DMS79 treated with DMSO at 0.1 percent for 48 hours (cell line): ENCODE data around the gene PTDSS2.
"Not testable (repeated sequence)": the region's sequence is repeated elsewhere in the genome, so short reads cannot be mapped to it uniquely, and the experiment has no call there.

ENCODE experiments used
- DNase-seq: peaks from one replicate; lab custom pipeline; 2025; lab: John Stamatoyannopoulos, UW

The PTDSS2 gene

DNA sequence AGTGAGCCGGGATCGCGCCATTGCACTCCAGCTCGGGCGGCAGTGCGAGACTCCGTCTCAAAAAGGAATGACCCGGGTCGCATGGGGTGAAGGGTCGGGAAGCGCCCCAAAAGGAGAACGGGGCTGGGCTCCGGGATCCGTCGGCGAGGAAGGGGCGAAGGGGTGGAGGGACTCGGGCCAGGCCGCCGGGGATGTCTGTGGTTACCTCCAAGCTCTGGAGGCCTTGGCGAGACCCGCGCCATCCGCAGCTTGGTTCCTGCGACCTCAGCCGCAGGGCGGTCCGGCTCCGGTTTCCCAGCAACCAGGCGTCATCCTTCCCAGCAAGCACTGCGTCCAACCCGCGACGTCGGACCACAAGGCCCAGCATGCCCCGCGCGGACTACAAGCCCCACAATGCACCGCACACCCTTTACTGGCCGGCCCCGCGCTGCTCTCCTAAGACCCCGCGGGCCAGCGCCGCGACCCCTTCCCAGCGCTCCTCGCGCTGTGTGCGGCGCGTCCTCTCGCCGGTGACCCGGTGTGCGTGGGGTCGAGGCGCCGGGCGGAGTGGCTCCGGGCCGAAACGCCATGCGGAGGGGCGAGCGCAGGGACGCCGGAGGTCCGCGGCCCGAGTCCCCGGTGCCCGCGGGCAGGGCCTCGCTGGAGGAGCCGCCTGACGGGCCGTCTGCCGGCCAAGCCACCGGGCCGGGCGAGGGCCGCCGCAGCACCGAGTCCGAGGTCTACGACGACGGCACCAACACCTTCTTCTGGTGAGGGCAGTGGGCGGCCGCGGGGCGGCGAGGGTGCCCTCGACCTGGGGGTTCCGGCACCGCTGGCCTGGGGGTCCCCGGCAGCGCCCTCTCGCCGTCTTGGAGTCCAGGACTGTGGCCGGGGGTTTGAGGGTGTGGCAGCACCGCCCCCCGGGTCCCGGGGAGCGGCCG is at the start of gene PTDSS2:
PTDSS2 (plus strand) TSS at position 391 of the 920 bp plus-strand sequence; CDS start at position 568, 177 bp downstream.
- DNase-seq, result peak; percentile 74

DNA sequence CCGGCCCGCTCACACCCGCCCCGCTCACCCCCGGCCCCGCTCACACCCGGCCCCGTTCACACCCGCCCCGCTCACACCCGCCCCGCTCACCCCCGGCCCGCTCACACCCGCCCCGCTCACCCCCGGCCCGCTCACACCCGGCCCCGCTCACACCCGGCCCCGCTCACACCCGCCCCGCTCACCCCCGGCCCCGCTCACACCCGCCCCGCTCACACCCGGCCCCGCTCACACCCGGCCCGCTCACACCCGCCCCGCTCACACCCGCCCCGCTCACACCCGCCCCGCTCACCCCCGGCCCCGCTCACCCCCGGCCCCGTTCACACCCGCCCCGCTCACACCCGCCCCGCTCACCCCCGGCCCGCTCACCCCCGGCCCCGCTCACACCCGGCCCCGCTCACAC is 48.9 kb upstream of the PTDSS2 start:
- DNase-seq, result not testable (repeated sequence)

DNA sequence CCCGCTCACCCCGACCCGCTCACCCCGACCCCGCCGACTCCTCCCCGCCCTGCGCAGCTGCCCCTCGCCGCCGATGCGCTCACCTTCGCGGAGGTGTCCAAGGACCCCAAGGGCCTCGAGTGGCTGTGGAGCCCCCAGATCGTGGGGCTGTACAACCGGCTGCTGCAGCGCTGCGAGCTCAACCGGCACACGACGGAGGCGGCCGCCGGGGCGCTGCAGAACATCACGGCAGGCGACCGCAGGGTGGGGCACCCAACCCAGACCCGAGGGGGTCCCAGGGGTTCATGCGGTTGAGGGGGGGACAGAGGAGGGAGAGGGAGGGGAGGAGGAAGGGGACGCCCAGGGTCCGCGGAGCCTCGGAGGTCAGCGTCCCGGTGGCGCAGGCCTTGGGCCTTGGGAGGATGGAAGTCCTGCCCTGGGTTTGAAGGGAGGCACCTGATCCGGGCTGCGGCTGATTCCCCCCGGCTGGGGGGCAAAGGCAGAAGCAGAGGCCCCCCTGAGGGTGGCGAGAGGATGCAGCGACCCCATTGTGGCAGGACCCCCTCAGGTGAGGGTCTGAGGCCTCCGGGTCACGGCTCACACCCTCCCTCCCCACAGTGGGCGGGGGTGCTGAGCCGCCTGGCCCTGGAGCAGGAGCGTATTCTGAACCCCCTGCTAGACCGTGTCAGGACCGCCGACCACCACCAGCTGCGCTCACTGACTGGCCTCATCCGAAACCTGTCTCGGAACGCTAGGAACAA is 46.9 kb upstream of the PTDSS2 start:
- no peak for DNase-seq

DNA sequence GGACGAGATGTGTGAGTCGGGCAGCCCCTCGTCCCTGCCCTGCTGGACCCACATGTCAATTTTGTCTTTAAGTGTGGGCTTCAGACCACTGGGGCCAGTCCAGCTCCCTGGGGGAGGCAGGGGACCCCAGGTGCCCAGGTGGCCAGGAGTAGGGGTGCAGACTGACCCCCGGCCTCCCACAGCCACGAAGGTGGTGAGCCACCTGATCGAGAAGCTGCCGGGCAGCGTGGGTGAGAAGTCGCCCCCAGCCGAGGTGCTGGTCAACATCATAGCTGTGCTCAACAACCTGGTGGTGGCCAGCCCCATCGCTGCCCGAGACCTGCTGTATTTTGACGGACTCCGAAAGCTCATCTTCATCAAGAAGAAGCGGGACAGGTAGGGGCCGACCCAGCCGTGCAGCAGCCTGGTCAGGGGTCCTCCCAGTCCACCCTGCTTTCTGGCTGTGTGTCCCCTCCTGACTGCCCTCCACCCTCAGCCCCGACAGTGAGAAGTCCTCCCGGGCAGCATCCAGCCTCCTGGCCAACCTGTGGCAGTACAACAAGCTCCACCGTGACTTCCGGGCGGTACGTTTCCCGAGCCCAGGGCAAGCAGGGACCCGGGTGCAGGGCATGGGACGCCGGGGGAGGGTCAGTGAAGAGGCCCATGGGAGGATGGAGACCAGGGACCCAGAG is 46.2 kb upstream of the PTDSS2 start:
- no peak for DNase-seq

DNA sequence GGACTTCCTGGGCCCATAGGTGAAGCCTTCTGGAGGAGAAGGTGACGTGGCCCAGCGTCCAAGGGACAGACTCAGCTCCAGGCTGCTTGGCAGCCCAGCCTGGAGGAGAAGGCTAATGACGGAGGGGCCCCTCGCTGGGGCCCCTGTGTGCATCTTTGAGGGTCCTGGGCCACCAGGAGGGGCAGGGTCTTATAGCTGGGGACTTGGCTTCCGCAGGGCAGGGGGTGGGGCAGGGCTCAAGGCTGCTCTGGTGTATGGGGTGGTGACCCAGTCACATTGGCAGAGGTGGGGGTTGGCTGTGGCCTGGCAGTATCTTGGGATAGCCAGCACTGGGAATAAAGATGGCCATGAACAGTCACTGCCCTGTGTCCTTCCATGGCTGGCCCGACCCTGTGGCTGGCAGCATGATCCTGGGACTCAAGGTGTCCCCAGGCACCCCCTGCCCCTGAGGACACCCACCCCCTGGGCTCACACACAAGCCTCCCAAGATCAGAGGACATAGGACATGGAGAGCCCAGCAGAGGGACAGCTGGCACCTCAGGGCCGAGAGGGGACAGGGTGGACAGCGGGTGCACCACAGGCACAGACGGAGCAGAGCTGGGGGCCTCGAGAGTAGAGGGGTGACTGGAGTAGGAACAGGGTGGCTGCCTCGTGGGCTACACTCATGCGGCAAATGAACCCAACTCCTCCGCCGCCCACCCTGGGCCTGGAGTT is 45.4 kb upstream of the PTDSS2 start:
- DNase-seq, result no peak

DNA sequence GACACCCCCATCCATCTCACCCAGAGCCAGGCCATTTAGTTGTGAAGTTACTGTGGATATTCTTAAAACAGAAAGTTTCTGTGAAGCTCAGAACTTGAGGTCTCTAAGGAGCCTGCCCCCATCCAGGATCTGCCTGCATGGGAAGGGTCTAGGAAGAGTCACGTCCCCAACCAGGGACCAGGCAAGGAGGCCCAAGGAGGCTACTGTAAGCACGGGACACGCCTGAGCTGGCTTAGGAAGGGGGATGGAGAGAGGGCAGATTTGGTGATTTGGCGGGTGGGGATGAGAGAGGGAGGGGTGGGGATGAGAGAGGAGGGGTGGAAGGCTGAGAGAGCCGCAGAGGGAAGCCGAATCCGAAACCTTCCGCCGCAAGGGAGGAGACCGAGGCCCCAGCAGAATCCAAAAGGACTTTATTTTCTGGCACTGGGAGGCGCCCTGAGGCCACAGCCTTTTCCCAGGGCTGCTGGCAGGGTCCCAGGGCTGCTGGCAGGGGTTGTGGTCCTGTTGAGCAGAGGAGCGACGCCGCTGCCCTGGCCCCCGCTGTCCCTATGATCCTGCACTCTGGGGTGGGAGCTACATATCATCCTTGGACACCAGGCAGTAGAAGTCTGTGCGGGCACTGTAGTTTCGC is 44.6 kb upstream of the PTDSS2 start:
- DNase-seq, result no peak

DNA sequence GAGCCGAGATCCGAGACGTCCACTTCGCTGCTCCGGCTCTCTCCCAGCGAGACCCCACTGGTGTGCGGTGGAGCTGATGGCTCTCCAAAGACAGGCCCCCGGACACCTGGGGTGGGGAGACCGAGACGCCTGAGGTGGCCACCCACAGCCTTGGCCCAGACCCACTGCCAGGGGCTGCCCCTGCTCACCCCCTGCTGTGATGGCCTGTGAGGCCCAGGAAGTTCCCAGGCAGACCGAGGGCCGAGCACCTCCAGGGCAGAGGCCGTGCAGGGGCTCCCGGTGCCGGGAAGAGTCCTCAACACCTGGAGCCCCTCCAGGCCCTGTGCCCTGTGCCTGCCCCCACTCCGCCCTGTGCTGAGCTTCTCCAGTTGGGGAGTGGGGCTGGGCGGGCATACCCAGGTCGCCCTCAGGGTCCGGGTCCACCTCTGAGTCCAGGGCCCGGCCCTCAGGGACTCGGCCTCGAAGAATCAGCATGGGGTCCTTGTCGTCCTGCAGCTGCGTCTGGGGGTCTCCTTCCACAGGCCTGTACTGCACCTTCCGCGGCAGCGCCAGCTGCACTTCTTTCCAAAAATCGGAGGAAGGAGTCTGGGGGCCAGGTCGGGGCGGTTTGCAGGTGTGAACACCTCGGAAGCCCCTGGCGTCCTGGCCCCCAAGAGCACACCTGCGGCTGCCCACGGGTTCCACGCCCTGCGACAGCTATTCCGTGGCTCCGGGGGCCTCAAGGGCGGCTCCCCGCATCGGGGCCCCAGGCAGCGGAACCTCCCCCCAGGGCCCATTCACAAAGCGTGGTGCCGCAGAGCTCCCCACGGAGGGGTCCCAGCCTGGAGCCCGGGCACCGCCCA is 43.9 kb upstream of the PTDSS2 start:
- DNase-seq, result no peak

DNA sequence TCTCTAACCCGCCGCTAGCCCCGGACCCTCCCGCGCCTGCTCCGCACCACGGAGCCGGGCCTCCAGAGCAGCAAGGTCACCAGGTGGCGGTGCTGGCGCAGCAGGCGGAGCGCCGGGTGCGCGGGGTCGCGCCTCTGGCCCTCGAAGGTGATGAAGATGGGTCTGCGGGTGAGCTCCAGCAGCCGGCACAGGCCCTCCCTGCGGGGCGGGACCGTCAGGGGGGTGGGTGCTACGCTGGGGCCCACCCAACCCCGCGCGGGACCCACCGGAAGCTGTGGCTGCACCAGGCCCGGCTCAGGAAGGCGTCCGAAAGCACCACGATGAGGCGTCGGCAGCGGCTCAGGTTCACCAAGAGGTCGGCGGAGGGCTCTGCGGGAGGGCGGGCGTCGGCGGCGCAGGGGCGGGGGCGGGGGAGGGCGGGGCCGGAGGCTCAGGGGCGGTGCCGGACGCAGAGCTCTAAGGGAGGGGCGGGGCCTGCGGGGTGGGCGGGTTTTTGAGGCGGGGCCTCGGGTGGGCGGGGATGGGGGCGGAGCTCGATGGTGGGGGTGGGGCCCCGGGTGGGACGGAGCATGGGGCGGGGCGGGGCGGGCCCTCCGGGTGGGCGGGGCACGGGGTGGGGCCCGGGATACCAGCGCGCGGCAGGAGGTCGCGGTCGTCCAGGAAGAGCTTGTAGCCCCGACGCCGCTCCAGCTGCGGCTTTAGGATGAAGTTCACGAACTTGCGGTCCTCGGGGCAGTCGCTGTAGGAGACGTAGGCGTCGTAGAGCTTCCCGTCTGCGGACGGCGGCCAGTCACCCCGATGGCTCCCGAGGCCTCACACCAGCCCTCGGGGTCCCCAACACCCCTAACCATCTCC is 43.1 kb upstream of the PTDSS2 start:
- no peak for DNase-seq

DNA sequence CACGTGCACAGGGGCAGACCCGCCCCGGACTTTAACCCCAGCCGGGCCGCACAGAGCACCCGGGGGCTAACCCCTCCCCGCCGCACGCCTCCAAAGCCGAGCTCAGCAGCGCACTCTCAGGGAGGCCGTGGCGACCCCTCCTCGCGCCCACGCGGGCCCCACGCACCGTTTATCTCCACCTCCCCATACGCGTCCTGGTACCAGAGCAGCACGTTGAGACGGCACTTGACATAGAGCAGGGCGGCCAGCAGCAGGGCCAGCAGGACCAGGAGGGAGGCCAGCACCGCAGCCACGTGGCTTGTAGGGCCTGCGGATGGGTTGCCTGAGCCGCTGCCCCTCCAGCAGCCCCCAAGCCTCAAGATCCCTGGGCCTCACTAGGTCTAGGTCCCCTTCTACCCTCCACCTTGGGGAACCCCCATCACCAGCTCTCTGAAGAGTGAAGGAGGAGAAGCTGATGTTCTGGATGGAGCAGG is 42.4 kb upstream of the PTDSS2 start:
- DNase-seq, result no peak

DNA sequence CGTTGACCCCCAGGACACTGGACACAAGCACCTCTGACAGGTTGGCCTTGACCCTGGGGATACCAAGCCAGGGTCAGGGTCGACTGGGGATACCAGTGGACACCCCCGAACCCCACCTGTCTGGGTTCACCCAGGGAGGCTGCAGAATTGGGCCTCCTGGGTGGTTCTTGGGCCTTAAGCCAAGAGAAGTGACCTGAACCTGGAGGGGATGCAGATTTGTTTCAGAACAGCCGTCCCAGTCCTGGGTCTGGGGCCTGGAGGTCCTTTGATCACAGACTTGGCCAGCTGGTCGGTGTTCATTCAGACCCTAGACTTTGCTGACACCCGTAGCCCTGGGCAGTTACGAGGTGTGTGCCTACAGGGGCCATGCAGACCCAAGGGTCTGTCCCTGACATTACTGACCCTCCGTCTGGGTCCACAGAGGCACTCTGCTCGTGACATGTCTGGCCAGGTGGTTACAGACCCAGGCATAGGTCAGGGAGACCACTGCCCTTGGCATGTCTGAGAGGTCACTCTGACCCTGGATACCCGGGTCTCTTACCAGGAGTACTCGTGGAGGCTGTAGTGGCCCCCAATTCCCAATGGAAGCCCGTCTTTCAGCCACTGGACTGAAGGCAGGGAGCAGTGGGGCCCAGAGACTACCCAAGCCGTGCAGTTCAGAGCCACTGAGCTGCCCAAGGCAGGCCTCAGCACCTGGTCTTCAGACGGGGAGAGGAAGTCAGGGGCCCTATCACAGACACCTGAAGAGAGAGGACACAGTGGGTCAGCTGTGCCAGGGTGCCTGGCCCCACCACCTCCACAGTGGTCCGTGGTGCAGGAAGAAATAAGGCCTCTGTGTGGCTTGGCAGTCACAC is 41.7 kb upstream of the PTDSS2 start:
- DNase-seq, result no peak

DNA sequence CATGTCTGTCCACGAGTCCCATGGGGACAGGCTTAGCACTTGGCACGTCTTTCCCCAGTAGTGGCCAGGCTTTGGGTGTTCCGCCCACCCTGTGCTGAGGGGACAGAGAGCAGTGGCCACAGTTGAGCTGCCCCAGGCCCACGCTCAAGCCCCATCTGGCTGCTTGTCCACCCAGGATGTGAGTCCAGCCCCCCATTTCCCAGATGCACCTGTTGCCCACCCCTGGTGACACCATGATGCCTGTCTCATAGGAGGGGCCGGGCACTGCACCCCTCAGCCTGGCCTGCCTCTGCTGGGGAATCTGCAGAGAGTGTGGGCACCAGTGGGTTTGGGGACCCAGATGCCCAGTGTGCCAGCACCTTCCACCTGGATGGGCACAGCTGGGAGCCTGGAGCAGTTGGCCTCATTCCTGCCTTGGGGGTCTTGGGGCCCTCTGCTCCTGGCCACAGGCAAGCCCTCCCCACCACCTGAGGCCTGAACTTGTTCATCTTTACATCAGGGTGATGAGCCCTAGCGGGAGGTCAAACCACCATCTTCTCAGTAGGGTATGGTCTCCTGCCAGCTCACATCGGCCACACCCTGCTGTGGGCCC is 41.0 kb upstream of the PTDSS2 start:
- no peak for DNase-seq

DNA sequence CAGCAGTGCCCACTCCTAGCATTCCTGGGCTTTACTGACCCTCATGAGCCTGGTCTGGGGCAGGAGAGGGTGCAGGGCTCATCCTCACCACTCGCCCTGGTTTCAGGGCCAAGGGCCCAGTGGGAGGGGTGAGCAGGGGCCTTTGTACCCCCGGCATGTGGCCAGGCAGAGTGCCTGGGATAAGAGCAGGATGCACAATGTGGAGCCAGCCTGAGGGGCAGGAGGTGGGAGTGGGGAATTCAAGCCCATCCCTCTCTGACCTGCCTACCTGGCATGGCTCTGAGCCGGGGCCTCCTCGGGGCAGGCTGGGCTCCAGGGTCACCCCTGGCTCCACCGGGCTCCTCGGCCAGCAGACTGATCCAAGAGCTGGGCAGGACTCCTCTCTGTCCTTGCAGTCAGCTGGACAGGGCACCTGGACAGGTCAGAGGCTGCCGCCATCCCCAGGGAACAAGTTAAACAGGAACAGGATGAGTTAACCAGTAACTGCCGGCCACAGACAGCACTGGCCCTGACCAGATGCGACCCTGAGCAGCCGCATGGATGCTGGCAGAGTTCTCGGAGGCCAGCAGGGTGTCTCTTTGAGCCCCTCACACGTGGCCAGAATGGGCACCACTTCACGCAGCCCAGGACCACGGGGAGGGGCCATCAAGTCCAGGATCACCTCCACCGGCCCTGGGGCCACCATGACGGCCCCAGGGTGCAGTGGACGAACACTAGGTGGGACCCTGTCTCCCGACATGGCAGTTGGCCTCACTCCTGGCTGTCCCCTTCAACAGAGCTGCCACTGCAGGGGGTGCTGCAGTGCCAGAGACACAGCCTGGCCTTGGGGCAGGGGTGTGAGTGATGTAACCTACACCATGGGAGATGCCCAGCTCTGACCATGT is 40.2 kb upstream of the PTDSS2 start:
- DNase-seq, result no peak

DNA sequence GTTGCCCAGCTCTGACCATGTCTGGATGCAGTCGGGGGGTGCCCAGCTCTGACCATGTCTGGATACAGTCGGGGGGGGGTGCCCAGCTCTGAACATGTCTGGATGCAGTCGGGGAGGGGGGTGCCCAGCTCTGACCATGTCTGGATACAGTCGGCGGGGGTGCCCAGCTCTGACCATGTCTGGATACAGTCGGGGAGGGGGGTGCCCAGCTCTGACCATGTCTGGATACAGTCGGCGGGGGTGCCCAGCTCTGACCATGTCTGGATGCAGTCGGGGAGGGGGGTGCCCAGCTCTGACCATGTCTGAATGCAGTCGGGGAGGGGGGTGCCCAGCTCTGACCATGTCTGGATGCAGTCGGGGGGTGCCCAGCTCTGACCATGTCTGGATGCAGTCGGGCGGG is 39.4 kb upstream of the PTDSS2 start:
- DNase-seq, result not testable (repeated sequence)

DNA sequence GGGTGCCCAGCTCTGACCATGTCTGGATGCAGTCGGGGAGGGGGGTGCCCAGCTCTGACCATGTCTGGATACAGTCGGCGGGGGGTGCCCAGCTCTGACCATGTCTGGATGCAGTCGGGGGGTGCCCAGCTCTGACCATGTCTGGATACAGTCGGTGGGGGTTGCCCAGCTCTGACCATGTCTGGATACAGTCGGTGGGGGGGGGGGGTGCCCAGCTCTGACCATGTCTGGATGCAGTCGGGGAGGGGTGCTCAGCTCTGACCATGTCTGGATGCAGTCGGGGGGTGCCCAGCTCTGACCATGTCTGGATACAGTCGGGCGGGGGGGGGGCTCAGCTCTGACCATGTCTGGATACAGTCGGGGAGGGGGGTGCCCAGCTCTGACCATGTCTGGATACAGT is 38.6 kb upstream of the PTDSS2 start:
- not testable (repeated sequence) for DNase-seq

DNA sequence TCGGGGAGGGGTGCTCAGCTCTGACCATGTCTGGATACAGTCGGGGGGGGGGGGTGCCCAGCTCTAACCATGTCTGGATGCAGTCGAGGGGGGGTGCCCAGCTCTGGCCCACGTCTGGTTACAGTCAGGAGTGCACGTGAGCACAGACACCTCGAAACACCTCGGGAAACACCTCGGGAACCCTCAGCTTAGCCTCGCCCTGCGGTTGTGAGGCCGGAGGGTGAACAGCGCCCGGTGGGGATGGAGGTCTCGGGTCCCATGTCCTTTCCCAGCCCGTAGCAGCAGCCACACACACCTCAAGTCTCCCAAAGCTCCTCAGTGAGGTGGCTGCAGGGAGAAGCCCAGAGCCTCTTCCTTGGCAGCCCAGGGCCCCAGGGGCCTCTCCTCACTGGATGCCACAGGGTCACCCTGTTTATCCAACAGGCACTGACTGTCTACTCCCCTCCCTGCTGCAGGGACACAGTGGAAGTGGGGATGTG is 37.4 kb upstream of the PTDSS2 start:
- no peak for DNase-seq

DNA sequence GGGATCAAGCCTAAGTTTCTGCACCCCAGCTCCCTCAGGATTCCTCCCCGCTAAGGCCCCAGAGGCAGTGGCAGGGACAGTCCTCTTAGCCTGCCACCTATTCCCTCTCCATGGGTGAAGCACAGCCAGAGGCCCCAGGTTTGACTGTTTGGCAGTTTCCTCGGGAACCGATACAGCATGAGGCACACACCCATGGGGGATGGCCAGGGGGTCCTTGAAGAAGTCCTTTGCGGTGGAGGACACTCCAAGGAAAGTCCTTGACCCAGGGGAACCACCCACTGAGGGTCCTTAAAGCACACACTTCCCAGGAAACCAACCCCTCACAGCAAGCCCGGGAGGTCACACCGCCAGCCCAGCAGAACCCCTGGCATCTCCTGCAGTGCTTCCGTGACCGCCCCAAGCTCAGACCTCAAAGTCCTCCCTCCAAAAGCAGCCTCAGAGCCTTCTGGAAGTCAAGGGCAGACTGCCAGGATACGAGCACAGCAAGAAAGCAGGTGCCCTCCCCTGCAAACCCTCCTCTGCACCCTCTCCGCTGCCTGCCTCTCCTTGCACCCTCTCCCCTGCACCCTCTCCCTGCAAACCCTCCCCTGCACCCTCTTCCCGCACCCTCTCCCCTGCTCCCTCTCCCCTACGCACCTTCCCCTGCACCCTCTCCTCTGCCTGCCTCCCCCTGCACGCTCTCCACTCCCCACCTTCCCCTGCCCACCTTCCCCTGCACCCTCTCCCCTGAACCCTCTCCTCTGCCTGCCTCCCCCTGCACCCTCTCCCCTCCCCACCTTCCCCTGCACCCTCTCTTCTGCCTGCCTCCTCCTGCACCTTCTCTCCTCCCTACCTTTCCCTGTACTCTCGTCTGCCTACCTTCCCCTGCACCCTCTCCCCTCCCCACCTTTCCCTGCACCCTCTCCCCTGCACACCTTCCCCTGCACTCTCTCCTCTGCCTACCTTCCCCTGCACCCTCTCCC is 36.7 kb upstream of the PTDSS2 start:
- peak; percentile 24 for DNase-seq
